HEK293T (cell line): Measurements from ENCODE around the gene SNTA1.

Experiments
- ARNT ChIP-seq: fragments of 450-650 bp; IDR thresholded peaks from 2 replicates; pipeline ENCODE4 v1.6.1; 2017; ENCODE audit warnings: mild to moderate bottlenecking
- BHLHE40 ChIP-seq: fragments of 450-650 bp; IDR thresholded peaks from 2 replicates; pipeline ENCODE4 v1.6.1; 2016; ENCODE audit warnings: mild to moderate bottlenecking, moderate library complexity, borderline replicate concordance
- CTBP1 ChIP-seq: fragments of 450-650 bp; IDR thresholded peaks from 2 replicates; pipeline ENCODE4 v1.6.1; 2016; ENCODE audit warnings: borderline replicate concordance
- ELF4 ChIP-seq: fragments of 450-650 bp; IDR thresholded peaks from 2 replicates; pipeline ENCODE4 v1.6.1; 2017; ENCODE audit warnings: antibody characterized with exemption
- FOXA1 ChIP-seq: fragments of 450-650 bp; IDR thresholded peaks from 2 replicates; pipeline ENCODE4 v1.6.1; 2016; ENCODE audit warnings: mild to moderate bottlenecking
- FOXK2 ChIP-seq: fragments of 450-650 bp; IDR thresholded peaks from 2 replicates; pipeline ENCODE4 v1.6.1; 2016; ENCODE audit warnings: mild to moderate bottlenecking
- FOXM1 ChIP-seq: fragments of 450-650 bp; IDR thresholded peaks from 2 replicates; pipeline ENCODE4 v1.6.1; 2017; ENCODE audit warnings: mild to moderate bottlenecking, borderline replicate concordance
- HDGF ChIP-seq: fragments of 450-650 bp; IDR thresholded peaks from 2 replicates; pipeline ENCODE4 v1.6.1; 2017; ENCODE audit warnings: antibody characterized with exemption, borderline replicate concordance
- LEF1 ChIP-seq: fragments of 450-650 bp; IDR thresholded peaks from 2 replicates; pipeline ENCODE4 v1.6.1; 2017; ENCODE audit warnings: mild to moderate bottlenecking, borderline replicate concordance
- NFRKB ChIP-seq: fragments of 450-650 bp; IDR thresholded peaks from 2 replicates; pipeline ENCODE4 v1.6.1; 2016; ENCODE audit warnings: mild to moderate bottlenecking, moderate library complexity
- PKNOX1 ChIP-seq: fragments of 450-650 bp; IDR thresholded peaks from 2 replicates; pipeline ENCODE4 v1.6.1; 2016
- SP1 ChIP-seq: fragments of 450-650 bp; IDR thresholded peaks from 2 replicates; pipeline ENCODE4 v1.6.1; 2017
- SUZ12 ChIP-seq: fragments of 450-650 bp; IDR thresholded peaks from 2 replicates; pipeline ENCODE4 v1.6.1; 2016; ENCODE audit warnings: mild to moderate bottlenecking

- TF ChIP-seq ARNT, result no peak
- no peak for TF ChIP-seq FOXA1
- no peak for TF ChIP-seq BHLHE40
- no peak for TF ChIP-seq SP1
- TF ChIP-seq SUZ12, result no peak
- no peak for TF ChIP-seq FOXK2
- no peak for TF ChIP-seq PKNOX1
- TF ChIP-seq FOXM1, result no peak
- TF ChIP-seq ELF4, result no peak
- TF ChIP-seq CTBP1, result no peak
- no peak for TF ChIP-seq NFRKB
- TF ChIP-seq LEF1, result no peak
- no peak for TF ChIP-seq HDGF
These were observed 24.2 kb downstream of the SNTA1 start for GRCh38 chr20:33419140-33419974.
